GM23338 (cell line): ENCODE results near the gene HAT1. TPM values are rescaled to one million over a fixed set of nuclear protein-coding genes. Genes with fewer than 3 reads are reported as not detected.

ENCODE experiments used
- ATAC-seq: fragments of 200-7000 bp; cut with Tn5 transposase; 3 replicates; pipeline ENCODE4 v1.9.1; 2020
- DNase-seq: peaks from one replicate; pipeline ENCODE4 v3.0.0-alpha.2; 2015; ENCODE audit warnings: low spot score
- H2AFZ ChIP-seq: fragments of 200-600 bp; sonication (generic); 2 replicates; pipeline ENCODE4 v1.8.0; 2016; ENCODE audit warnings: antibody characterized with exemption, mild to moderate bottlenecking, moderate library complexity
- H3F3A ChIP-seq: fragments of 200-600 bp; sonication (generic); replicated peaks from 2 replicates; pipeline ENCODE4 v1.8.0; 2017; ENCODE audit warnings: antibody characterized with exemption, mixed run types, low read depth
- H3K27ac ChIP-seq: fragments of 200-600 bp; sonication (generic); 2 replicates; pipeline ENCODE4 v1.6.1; 2016; ENCODE audit warnings: low read depth
- H3K27me3 ChIP-seq: fragments of 200-600 bp; sonication (generic); 2 replicates; pipeline ENCODE4 v1.8.0; 2016; ENCODE audit warnings: mild to moderate bottlenecking, mixed run types, moderate library complexity; ENCODE audit not compliant: insufficient read depth
- H3K36me3 ChIP-seq: fragments of 200-600 bp; sonication (generic); 2 replicates; pipeline ENCODE4 v1.8.0; 2016; ENCODE audit warnings: mild to moderate bottlenecking; ENCODE audit not compliant: insufficient read depth
- H3K4me1 ChIP-seq: fragments of 200-600 bp; sonication (generic); 2 replicates; pipeline ENCODE4 v1.8.0; 2016; ENCODE audit warnings: mild to moderate bottlenecking, moderate library complexity; ENCODE audit not compliant: insufficient read depth
- H3K4me2 ChIP-seq: fragments of 200-600 bp; sonication (generic); 2 replicates; pipeline ENCODE4 v1.7.1; 2017; ENCODE audit warnings: mixed run types
- H3K4me3 ChIP-seq: fragments of 200-600 bp; sonication (generic); 2 replicates; pipeline ENCODE4 v1.6.1; 2016; ENCODE audit warnings: mixed run types
- H3K79me2 ChIP-seq: fragments of 200-600 bp; sonication (generic); replicated peaks from 2 replicates; pipeline ENCODE4 v1.8.0; 2017; ENCODE audit warnings: mild to moderate bottlenecking; ENCODE audit not compliant: insufficient read depth
- H3K9me2 ChIP-seq: fragments of 200-600 bp; sonication (generic); 2 replicates; pipeline ENCODE4 v1.8.0; 2017; ENCODE audit not compliant: insufficient read depth
- H4K20me1 ChIP-seq: fragments of 200-600 bp; sonication (generic); replicated peaks from 2 replicates; pipeline ENCODE4 v1.8.0; 2017; ENCODE audit warnings: mild to moderate bottlenecking; ENCODE audit not compliant: insufficient read depth
- H3K27ac Mint-ChIP-seq: 2 replicates; pipeline ENCODE4 v1.8.0; 2020; ENCODE audit warnings: inconsistent platforms, mild to moderate bottlenecking, moderate library complexity, mixed read lengths
- H3K27me3 Mint-ChIP-seq: 3 replicates; pipeline ENCODE4 v1.8.0; 2022; ENCODE audit warnings: low read depth, mild to moderate bottlenecking, moderate library complexity, mixed read lengths, inconsistent platforms; ENCODE audit not compliant: insufficient read depth, poor library complexity
- H3K36me3 Mint-ChIP-seq: 3 replicates; pipeline ENCODE4 v1.8.0; 2021; ENCODE audit warnings: low read depth, mild to moderate bottlenecking, inconsistent platforms, moderate library complexity, mixed read lengths
- H3K4me1 Mint-ChIP-seq: 3 replicates; pipeline ENCODE4 v1.8.0; 2020; ENCODE audit warnings: mild to moderate bottlenecking, inconsistent platforms, mixed read lengths
- H3K4me3 Mint-ChIP-seq: 3 replicates; pipeline ENCODE4 v1.8.0; 2021; ENCODE audit warnings: moderate library complexity, mild to moderate bottlenecking, inconsistent platforms, mixed read lengths
- H3K9me3 Mint-ChIP-seq: 3 replicates; pipeline ENCODE4 v1.8.0; 2020; ENCODE audit warnings: moderate library complexity, mild to moderate bottlenecking, inconsistent platforms, mixed read lengths
- CREB1 ChIP-seq: fragments of 250-450 bp; sonication (Bioruptor Pico); IDR thresholded peaks from 2 replicates; pipeline ENCODE4 v1.5.0; 2020; ENCODE audit warnings: low read depth, mild to moderate bottlenecking, moderate library complexity
- EZH2 ChIP-seq: fragments of 200-600 bp; sonication (generic); IDR thresholded peaks from one replicate; pipeline ENCODE4 v1.8.0; 2017; ENCODE audit warnings: antibody characterized with exemption, mild to moderate bottlenecking, low read depth; ENCODE audit not compliant: unreplicated experiment
- EZH2phosphoT487 ChIP-seq: fragments of 200-600 bp; sonication (generic); IDR thresholded peaks from one replicate; pipeline ENCODE4 v1.8.1; 2018; ENCODE audit warnings: antibody characterized with exemption; ENCODE audit not compliant: unreplicated experiment
- JUNB ChIP-seq: IDR thresholded peaks from one replicate; pipeline ENCODE4 v1.6.1; 2016; ENCODE audit warnings: antibody characterized with exemption; ENCODE audit not compliant: unreplicated experiment
- NANOG ChIP-seq: IDR thresholded peaks from 2 replicates; pipeline ENCODE4 v1.6.1; 2016; ENCODE audit warnings: antibody characterized with exemption, borderline replicate concordance
- POLR2AphosphoS5 ChIP-seq: IDR thresholded peaks from 2 replicates; pipeline ENCODE4 v1.6.1; 2016; ENCODE audit warnings: antibody characterized with exemption, low read depth
- STAT1 ChIP-seq: IDR thresholded peaks from one replicate; pipeline ENCODE4 v1.6.1; 2016; ENCODE audit warnings: antibody characterized with exemption; ENCODE audit not compliant: unreplicated experiment
- ZNF114 ChIP-seq: fragments of 250-450 bp; sonication (Bioruptor Pico); IDR thresholded peaks from 2 replicates; pipeline ENCODE4 v1.5.0; 2020; ENCODE audit warnings: mild to moderate bottlenecking, moderate library complexity
- polyA plus RNA-seq: library from polyadenylated mRNA; unstranded; fragments of >200 nt; fragmentation: Nextera tagmentation; extraction: Ambion mirVana; gene quantifications from 2 replicates; pipeline ENCODE4 v1.2.1, GENCODE V29; 2016
- total RNA-seq: library from RNA; depleted of rRNA; stranded (reverse); fragments of >200 nt; shearing (Covaris generic); gene quantifications from 2 replicates; pipeline ENCODE4 v1.2.3, GENCODE V29; 2014
- TF ChIP-seq, protein P1 (sequence below): IDR thresholded peaks from one replicate; pipeline ENCODE4 v1.6.1; 2018; ENCODE audit warnings: antibody characterized with exemption; ENCODE audit not compliant: unreplicated experiment
- TF ChIP-seq, protein P2 (sequence below): IDR thresholded peaks from 2 replicates; pipeline ENCODE4 v1.6.1; 2016; ENCODE audit warnings: antibody characterized with exemption
- TF ChIP-seq, protein P3 (sequence below), 2 experiments: fragments of 200-600 bp in 1 of 2; sonication (generic) in 1 of 2; conservative IDR thresholded peaks; 2 replicates each; pipeline versions ENCODE4 v1.5.1 to v1.6.1; 2016 to 2017; ENCODE audit warnings: antibody characterized with exemption in 2 of 2, low read depth in 2 of 2, mild to moderate bottlenecking in 2 of 2, moderate library complexity in 1 of 2
- TF ChIP-seq, protein P4 (sequence below): fragments of 250-450 bp; sonication (Bioruptor Pico); IDR thresholded peaks from 2 replicates; pipeline ENCODE4 v1.5.0; 2020; ENCODE audit warnings: mild to moderate bottlenecking, moderate library complexity

HAT1 gene
- total and polyA plus RNA-seq, 2 experiments from 2014 or later, result 67.2 to 67.5 TPM

DNA sequence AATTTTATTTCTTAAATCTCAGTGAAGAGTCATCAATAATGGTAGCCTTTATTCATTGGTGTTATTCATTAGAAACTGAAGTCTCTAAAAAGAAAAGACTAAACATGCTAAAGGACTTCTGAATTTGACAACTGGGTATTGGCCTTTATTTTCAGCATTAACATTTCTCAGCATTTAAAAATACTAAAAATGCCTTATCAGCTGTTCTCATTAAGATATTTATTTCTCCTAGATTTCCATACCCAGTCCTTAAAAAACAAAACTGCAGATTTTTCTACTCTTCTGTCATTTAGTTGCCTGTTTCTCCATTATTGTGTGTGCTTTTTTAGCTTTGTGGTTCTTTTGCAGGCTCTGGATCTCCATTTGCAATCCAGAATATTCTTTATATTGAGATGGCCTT lies 46.2 kb downstream of the HAT1 start:
- DNase-seq (no peak), ATAC-seq (no peak)
- no peaks in the 10 kb centered on the region for H3K27me3 ChIP-seq
- no peak overlapping the region for H3K4me2 ChIP-seq
- no peaks in the 10 kb centered on the region for H3K4me1 ChIP-seq
- Mint-ChIP-seq H3K27ac (no peak overlapping the region), H3K4me3 (no peak overlapping the region), H3K4me1 (no peaks in the 10 kb centered on the region), H3K9me3 (no peaks in the 10 kb centered on the region), H3K36me3 (peaks cover 21% of the 10 kb centered on the region), H3K27me3 (no peaks in the 10 kb centered on the region)
- 0 out of 2 replicates have a peak, but pooled peaks cover 9% of the 10 kb centered on the region for H4K20me1 ChIP-seq
- no peak overlapping the region for H2AFZ ChIP-seq
- H3K4me3 ChIP-seq, result no peak overlapping the region
- H3K79me2 ChIP-seq, result no peaks in the 10 kb centered on the region
- no peaks in the 10 kb centered on the region for H3F3A ChIP-seq
- H3K27ac ChIP-seq, result no peak overlapping the region
- H3K9me2 ChIP-seq, result no peaks in the 10 kb centered on the region
- H3K36me3 ChIP-seq, result 0 out of 2 replicates have a peak, but pooled peaks cover 12% of the 10 kb centered on the region
- TF ChIP-seq EZH2phosphoT487, result no peak
- no peak for TF ChIP-seq POLR2AphosphoS5
- no peak for TF ChIP-seq NANOG
- TF ChIP-seq JUNB, result no peak
- TF ChIP-seq, protein P1, sequence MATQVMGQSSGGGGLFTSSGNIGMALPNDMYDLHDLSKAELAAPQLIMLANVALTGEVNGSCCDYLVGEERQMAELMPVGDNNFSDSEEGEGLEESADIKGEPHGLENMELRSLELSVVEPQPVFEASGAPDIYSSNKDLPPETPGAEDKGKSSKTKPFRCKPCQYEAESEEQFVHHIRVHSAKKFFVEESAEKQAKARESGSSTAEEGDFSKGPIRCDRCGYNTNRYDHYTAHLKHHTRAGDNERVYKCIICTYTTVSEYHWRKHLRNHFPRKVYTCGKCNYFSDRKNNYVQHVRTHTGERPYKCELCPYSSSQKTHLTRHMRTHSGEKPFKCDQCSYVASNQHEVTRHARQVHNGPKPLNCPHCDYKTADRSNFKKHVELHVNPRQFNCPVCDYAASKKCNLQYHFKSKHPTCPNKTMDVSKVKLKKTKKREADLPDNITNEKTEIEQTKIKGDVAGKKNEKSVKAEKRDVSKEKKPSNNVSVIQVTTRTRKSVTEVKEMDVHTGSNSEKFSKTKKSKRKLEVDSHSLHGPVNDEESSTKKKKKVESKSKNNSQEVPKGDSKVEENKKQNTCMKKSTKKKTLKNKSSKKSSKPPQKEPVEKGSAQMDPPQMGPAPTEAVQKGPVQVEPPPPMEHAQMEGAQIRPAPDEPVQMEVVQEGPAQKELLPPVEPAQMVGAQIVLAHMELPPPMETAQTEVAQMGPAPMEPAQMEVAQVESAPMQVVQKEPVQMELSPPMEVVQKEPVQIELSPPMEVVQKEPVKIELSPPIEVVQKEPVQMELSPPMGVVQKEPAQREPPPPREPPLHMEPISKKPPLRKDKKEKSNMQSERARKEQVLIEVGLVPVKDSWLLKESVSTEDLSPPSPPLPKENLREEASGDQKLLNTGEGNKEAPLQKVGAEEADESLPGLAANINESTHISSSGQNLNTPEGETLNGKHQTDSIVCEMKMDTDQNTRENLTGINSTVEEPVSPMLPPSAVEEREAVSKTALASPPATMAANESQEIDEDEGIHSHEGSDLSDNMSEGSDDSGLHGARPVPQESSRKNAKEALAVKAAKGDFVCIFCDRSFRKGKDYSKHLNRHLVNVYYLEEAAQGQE, result no peak
- TF ChIP-seq, protein P2, sequence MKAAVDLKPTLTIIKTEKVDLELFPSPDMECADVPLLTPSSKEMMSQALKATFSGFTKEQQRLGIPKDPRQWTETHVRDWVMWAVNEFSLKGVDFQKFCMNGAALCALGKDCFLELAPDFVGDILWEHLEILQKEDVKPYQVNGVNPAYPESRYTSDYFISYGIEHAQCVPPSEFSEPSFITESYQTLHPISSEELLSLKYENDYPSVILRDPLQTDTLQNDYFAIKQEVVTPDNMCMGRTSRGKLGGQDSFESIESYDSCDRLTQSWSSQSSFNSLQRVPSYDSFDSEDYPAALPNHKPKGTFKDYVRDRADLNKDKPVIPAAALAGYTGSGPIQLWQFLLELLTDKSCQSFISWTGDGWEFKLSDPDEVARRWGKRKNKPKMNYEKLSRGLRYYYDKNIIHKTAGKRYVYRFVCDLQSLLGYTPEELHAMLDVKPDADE, result no peak
- TF ChIP-seq, protein P3, sequence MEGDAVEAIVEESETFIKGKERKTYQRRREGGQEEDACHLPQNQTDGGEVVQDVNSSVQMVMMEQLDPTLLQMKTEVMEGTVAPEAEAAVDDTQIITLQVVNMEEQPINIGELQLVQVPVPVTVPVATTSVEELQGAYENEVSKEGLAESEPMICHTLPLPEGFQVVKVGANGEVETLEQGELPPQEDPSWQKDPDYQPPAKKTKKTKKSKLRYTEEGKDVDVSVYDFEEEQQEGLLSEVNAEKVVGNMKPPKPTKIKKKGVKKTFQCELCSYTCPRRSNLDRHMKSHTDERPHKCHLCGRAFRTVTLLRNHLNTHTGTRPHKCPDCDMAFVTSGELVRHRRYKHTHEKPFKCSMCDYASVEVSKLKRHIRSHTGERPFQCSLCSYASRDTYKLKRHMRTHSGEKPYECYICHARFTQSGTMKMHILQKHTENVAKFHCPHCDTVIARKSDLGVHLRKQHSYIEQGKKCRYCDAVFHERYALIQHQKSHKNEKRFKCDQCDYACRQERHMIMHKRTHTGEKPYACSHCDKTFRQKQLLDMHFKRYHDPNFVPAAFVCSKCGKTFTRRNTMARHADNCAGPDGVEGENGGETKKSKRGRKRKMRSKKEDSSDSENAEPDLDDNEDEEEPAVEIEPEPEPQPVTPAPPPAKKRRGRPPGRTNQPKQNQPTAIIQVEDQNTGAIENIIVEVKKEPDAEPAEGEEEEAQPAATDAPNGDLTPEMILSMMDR (conservative IDR thresholded peaks at IDR 0.05; ENCODE audit: low read depth in 2 of 2), result no peak
- TF ChIP-seq EZH2, result no peak
- no peak for TF ChIP-seq STAT1
- no peak for TF ChIP-seq ZNF114 (CRISPR knock-in tag)
- TF ChIP-seq, protein P4, sequence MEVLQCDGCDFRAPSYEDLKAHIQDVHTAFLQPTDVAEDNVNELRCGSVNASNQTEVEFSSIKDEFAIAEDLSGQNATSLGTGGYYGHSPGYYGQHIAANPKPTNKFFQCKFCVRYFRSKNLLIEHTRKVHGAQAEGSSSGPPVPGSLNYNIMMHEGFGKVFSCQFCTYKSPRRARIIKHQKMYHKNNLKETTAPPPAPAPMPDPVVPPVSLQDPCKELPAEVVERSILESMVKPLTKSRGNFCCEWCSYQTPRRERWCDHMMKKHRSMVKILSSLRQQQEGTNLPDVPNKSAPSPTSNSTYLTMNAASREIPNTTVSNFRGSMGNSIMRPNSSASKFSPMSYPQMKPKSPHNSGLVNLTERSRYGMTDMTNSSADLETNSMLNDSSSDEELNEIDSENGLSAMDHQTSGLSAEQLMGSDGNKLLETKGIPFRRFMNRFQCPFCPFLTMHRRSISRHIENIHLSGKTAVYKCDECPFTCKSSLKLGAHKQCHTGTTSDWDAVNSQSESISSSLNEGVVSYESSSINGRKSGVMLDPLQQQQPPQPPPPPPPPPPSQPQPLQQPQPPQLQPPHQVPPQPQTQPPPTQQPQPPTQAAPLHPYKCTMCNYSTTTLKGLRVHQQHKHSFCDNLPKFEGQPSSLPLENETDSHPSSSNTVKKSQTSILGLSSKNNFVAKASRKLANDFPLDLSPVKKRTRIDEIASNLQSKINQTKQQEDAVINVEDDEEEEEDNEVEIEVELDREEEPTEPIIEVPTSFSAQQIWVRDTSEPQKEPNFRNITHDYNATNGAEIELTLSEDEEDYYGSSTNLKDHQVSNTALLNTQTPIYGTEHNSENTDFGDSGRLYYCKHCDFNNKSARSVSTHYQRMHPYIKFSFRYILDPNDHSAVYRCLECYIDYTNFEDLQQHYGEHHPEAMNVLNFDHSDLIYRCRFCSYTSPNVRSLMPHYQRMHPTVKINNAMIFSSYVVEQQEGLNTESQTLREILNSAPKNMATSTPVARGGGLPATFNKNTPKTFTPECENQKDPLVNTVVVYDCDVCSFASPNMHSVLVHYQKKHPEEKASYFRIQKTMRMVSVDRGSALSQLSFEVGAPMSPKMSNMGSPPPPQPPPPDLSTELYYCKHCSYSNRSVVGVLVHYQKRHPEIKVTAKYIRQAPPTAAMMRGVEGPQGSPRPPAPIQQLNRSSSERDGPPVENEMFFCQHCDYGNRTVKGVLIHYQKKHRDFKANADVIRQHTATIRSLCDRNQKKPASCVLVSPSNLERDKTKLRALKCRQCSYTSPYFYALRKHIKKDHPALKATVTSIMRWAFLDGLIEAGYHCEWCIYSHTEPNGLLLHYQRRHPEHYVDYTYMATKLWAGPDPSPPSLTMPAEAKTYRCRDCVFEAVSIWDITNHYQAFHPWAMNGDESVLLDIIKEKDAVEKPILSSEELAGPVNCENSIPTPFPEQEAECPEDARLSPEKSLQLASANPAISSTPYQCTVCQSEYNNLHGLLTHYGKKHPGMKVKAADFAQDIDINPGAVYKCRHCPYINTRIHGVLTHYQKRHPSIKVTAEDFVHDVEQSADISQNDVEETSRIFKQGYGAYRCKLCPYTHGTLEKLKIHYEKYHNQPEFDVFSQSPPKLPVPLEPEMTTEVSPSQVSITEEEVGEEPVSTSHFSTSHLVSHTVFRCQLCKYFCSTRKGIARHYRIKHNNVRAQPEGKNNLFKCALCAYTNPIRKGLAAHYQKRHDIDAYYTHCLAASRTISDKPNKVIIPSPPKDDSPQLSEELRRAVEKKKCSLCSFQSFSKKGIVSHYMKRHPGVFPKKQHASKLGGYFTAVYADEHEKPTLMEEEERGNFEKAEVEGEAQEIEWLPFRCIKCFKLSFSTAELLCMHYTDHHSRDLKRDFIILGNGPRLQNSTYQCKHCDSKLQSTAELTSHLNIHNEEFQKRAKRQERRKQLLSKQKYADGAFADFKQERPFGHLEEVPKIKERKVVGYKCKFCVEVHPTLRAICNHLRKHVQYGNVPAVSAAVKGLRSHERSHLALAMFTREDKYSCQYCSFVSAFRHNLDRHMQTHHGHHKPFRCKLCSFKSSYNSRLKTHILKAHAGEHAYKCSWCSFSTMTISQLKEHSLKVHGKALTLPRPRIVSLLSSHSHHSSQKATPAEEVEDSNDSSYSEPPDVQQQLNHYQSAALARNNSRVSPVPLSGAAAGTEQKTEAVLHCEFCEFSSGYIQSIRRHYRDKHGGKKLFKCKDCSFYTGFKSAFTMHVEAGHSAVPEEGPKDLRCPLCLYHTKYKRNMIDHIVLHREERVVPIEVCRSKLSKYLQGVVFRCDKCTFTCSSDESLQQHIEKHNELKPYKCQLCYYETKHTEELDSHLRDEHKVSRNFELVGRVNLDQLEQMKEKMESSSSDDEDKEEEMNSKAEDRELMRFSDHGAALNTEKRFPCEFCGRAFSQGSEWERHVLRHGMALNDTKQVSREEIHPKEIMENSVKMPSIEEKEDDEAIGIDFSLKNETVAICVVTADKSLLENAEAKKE, result no peak
- TF ChIP-seq CREB1, result no peak
